ENCODE data around the gene TMEM134.
"Not testable (repeated sequence)": the region's sequence is repeated elsewhere in the genome, so short reads cannot be mapped to it uniquely, and the experiment has no call there.

DNA sequence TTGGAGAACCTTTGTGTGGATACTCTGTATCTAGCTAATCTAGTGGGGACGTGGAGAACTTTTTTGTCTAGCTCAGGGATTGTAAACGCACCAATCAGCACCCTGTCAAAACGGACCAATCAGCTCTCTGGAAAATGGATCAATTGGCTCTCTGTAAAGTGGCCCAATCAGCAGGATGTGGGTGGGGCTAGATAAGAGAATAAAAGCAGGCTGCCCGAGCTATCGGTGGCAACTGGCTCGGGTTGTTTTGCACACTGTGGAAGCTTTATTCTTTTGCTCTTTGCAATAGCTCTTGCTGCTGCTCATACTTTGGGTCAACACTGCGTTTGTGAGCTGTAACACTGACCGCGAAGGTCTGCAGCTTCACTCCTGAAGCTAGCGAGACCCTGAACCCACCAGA, 7.6 kb upstream of the TMEM134 start:
- not testable (repeated sequence) for TF ChIP-seq POLR2A (IDR thresholded peaks at IDR 0.05)
- TF ChIP-seq, protein P1, sequence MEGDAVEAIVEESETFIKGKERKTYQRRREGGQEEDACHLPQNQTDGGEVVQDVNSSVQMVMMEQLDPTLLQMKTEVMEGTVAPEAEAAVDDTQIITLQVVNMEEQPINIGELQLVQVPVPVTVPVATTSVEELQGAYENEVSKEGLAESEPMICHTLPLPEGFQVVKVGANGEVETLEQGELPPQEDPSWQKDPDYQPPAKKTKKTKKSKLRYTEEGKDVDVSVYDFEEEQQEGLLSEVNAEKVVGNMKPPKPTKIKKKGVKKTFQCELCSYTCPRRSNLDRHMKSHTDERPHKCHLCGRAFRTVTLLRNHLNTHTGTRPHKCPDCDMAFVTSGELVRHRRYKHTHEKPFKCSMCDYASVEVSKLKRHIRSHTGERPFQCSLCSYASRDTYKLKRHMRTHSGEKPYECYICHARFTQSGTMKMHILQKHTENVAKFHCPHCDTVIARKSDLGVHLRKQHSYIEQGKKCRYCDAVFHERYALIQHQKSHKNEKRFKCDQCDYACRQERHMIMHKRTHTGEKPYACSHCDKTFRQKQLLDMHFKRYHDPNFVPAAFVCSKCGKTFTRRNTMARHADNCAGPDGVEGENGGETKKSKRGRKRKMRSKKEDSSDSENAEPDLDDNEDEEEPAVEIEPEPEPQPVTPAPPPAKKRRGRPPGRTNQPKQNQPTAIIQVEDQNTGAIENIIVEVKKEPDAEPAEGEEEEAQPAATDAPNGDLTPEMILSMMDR (IDR thresholded peaks at IDR 0.05), result not testable (repeated sequence)
